ENCODE data around the gene RIOK1.

- TF ChIP-seq POLR2AphosphoS5 (IDR thresholded peaks at IDR 0.05; ENCODE audit: borderline replicate concordance, low read depth, low read length) = no peak
- no peak for TF ChIP-seq EZH2 (IDR thresholded peaks at IDR 0.05)
- TF ChIP-seq FOXP2 (optimal IDR thresholded peaks at IDR 0.05; ENCODE audit: control extremely low read depth, extremely low read length, insufficient read depth) = no peak
Measured at GRCh38 chr6:7402716-7403115, 13.1 kb downstream of the RIOK1 start.
